ENCODE measurements around the gene IGSF21.
A peak's percentile ranks its signal among the peaks of the same experiment; 100 is the strongest.

Gene IGSF21

DNA sequence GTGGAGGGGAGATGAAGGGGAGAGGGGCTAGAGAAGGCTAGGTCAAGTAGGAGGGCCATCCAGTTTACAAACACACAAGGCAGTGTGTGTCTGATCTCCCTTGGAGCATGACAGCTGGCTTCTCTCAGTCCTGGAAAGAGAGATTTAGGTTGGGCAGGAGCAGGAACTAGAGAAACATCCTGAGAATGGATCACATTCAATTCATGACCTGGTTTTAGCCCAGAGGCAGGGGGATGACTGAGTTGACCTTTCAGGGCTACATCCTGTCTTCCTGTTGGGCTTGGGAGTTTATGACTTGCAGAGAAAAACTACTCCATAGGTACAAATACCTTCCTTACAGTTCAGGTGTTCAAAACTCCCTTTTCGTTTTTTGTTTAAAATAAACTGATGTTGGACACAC, 97.0 kb downstream of the IGSF21 start:
- Histone ChIP-seq H3K9ac (ENCODE audit: low read length) (no peak overlapping the region), H3K79me2 (ENCODE audit: control insufficient read depth, insufficient read depth, low read length) (no peaks in the 10 kb centered on the region), H3K4me3 (ENCODE audit: low read length) (no peak overlapping the region), H3K18ac (ENCODE audit: low read length) (no peak overlapping the region), H3K23ac (ENCODE audit: low read length) (no peak overlapping the region), H3K36me3 (ENCODE audit: control insufficient read depth, insufficient read depth, low read length) (no peaks in the 10 kb centered on the region), H3K4me2 (ENCODE audit: low read length) (no peak overlapping the region), H3K4me1 (ENCODE audit: control insufficient read depth, low read depth, low read length) (peaks cover 5% of the 10 kb centered on the region), H4K8ac (ENCODE audit: low read depth, low read length) (no peak overlapping the region), H3K27ac (ENCODE audit: low read depth, low read length) (no peak overlapping the region), H4K5ac (ENCODE audit: low read length) (no peak overlapping the region), H3K79me1 (ENCODE audit: low read length) (no peaks in the 10 kb centered on the region), H2BK15ac (replicated peaks; ENCODE audit: low read depth) (no peak overlapping the region), H3K56ac (ENCODE audit: low read length) (no peak overlapping the region), H3K27me3 (ENCODE audit: insufficient read depth, low read length, poor library complexity) (no peaks in the 10 kb centered on the region), H2AK5ac (ENCODE audit: low read length) (no peak overlapping the region), H2BK5ac (ENCODE audit: low read length) (no peak overlapping the region), H2BK120ac (ENCODE audit: low read depth, low read length) (no peak overlapping the region), H3K4ac (ENCODE audit: low read depth, low read length) (no peak overlapping the region)
- no CpG with 5 or more reads among the region's 1 CpG for WGBS (ENCODE audit: extremely low coverage, insufficient coverage, low lambda C conversion rate)
- DNase-seq, result peak; percentile 71

DNA sequence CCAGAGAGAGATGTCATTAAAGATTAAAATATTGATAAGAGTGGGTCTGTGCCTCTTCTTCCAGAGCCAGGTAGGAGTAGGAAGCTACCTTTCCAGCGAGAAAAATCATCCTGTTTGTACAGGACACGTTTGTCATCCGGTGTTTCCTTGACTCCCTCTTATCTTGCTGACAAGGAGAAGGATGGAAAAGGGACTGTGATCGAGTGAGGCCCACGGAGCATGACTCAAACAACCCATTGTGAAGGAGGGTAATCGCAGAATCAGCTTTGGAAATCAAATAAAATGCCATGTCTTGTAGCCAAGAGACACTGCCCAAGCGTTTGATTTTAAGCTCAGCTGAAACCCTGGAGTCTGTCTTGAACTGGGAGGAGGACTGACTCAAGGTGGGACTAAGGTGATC, 97.7 kb downstream of the IGSF21 start:
- Histone ChIP-seq H3K4me2 (ENCODE audit: low read length) (no peak overlapping the region), H4K8ac (ENCODE audit: low read depth, low read length) (no peak overlapping the region), H3K79me1 (ENCODE audit: low read length) (no peaks in the 10 kb centered on the region), H3K27me3 (ENCODE audit: insufficient read depth, low read length, poor library complexity) (no peaks in the 10 kb centered on the region), H2BK120ac (ENCODE audit: low read depth, low read length) (no peak overlapping the region), H3K4ac (ENCODE audit: low read depth, low read length) (no peak overlapping the region), H2BK5ac (ENCODE audit: low read length) (no peak overlapping the region), H3K79me2 (ENCODE audit: control insufficient read depth, insufficient read depth, low read length) (no peaks in the 10 kb centered on the region), H3K18ac (ENCODE audit: low read length) (no peak overlapping the region), H3K36me3 (ENCODE audit: control insufficient read depth, insufficient read depth, low read length) (no peaks in the 10 kb centered on the region), H3K27ac (ENCODE audit: low read depth, low read length) (no peak overlapping the region), H4K5ac (ENCODE audit: low read length) (no peak overlapping the region), H3K4me1 (ENCODE audit: control insufficient read depth, low read depth, low read length) (peaks cover 2% of the 10 kb centered on the region), H3K23ac (ENCODE audit: low read length) (no peak overlapping the region), H3K9ac (ENCODE audit: low read length) (no peak overlapping the region), H3K4me3 (ENCODE audit: low read length) (no peak overlapping the region), H3K56ac (ENCODE audit: low read length) (no peak overlapping the region), H2AK5ac (ENCODE audit: low read length) (no peak overlapping the region), H2BK15ac (replicated peaks; ENCODE audit: low read depth) (no peak overlapping the region)
- DNase-seq, result peak; percentile 44
- WGBS (ENCODE audit: extremely low coverage, insufficient coverage, low lambda C conversion rate), result no CpG with 5 or more reads among the region's 7 CpGs

DNA sequence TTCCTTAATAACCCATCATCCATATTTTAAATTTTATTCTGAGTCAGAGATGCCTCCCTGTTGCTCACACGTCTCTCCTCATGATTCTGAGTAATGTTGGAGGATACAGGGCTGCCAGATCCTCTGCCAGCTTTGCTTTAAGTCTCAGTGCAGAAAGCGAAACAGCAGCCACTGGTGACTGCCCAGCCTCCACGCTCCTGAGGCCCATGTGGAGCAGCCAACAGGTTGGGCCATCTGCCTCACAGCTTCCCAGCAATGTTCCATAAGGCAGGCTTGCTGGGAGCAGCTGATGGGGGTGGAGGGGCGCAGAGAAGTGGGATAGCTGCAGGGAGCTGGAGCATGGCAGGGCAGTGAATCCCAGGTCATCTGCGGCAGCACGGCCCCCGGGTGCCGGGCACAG, 104.2 kb downstream of the IGSF21 start:
- H3K4me2 ChIP-seq (ENCODE audit: low read length), result no peak overlapping the region
- H3K27ac ChIP-seq (ENCODE audit: low read depth, low read length), result no peak overlapping the region
- H3K56ac ChIP-seq (ENCODE audit: low read length), result no peak overlapping the region
- H3K79me2 ChIP-seq (ENCODE audit: control insufficient read depth, insufficient read depth, low read length), result no peaks in the 10 kb centered on the region
- no CpG with 5 or more reads among the region's 8 CpGs for WGBS (ENCODE audit: extremely low coverage, insufficient coverage, low lambda C conversion rate)
- H3K18ac ChIP-seq (ENCODE audit: low read length), result no peak overlapping the region
- H4K8ac ChIP-seq (ENCODE audit: low read depth, low read length), result no peak overlapping the region
- DNase-seq, result no peak
- no peak overlapping the region for H3K4ac ChIP-seq (ENCODE audit: low read depth, low read length)
- H4K5ac ChIP-seq (ENCODE audit: low read length), result no peak overlapping the region
- H3K4me3 ChIP-seq (ENCODE audit: low read length), result no peak overlapping the region
- H2BK5ac ChIP-seq (ENCODE audit: low read length), result no peak overlapping the region
- no peak overlapping the region for H2BK120ac ChIP-seq (ENCODE audit: low read depth, low read length)
- no peak overlapping the region for H3K23ac ChIP-seq (ENCODE audit: low read length)
- H3K79me1 ChIP-seq (ENCODE audit: low read length), result no peaks in the 10 kb centered on the region
- H3K36me3 ChIP-seq (ENCODE audit: control insufficient read depth, insufficient read depth, low read length), result no peaks in the 10 kb centered on the region
- no peak overlapping the region for H2BK15ac ChIP-seq (replicated peaks; ENCODE audit: low read depth)
- no peak overlapping the region for H3K9ac ChIP-seq (ENCODE audit: low read length)
- H3K27me3 ChIP-seq (ENCODE audit: insufficient read depth, low read length, poor library complexity), result no peaks in the 10 kb centered on the region
- no peaks in the 10 kb centered on the region for H3K4me1 ChIP-seq (ENCODE audit: control insufficient read depth, low read depth, low read length)
- no peak overlapping the region for H2AK5ac ChIP-seq (ENCODE audit: low read length)

DNA sequence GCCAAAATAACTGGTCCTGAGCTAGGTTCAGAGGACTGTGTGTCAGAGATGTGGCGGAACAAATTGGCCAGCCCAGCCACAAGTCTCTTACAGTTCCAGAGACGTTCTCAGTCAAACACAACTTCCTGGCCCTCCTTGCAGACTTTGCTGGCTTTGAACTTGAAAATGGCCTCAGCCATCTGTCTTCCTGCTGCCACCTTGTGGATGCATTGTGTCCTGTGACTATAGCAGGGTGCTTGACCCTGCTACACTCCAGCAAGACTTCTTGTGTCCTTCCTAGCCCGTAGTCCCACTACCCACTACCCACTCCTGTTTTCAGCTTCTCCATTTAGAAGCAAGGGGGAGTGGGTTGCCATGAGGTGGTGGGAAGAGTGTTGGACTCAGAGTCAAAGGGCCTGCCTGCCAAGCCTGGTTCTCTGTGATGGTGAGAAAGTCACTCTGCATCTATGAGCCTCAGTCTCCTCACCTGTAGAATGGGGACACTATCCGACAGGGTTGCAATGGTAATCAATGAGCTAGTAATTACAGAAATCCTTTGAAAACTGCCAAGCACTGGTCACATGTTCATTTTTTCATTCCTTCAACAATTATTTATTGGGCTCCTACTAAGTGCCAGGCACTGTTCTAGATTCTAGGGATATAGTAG, 109.9 kb downstream of the IGSF21 start:
- no peaks in the 10 kb centered on the region for H3K79me1 ChIP-seq (ENCODE audit: low read length)
- no peak overlapping the region for H3K18ac ChIP-seq (ENCODE audit: low read length)
- no peak overlapping the region for H3K4me3 ChIP-seq (ENCODE audit: low read length)
- no peak overlapping the region for H2BK15ac ChIP-seq (replicated peaks; ENCODE audit: low read depth)
- H2BK120ac ChIP-seq (ENCODE audit: low read depth, low read length), result no peak overlapping the region
- H3K4me1 ChIP-seq (ENCODE audit: control insufficient read depth, low read depth, low read length), result no peaks in the 10 kb centered on the region
- no peaks in the 10 kb centered on the region for H3K27me3 ChIP-seq (ENCODE audit: insufficient read depth, low read length, poor library complexity)
- no peaks in the 10 kb centered on the region for H3K79me2 ChIP-seq (ENCODE audit: control insufficient read depth, insufficient read depth, low read length)
- no peak overlapping the region for H3K4ac ChIP-seq (ENCODE audit: low read depth, low read length)
- no CpG with 5 or more reads among the region's 4 CpGs for WGBS (ENCODE audit: extremely low coverage, insufficient coverage, low lambda C conversion rate)
- no peak overlapping the region for H3K27ac ChIP-seq (ENCODE audit: low read depth, low read length)
- no peak overlapping the region for H2AK5ac ChIP-seq (ENCODE audit: low read length)
- H3K4me2 ChIP-seq (ENCODE audit: low read length), result no peak overlapping the region
- H3K36me3 ChIP-seq (ENCODE audit: control insufficient read depth, insufficient read depth, low read length), result no peaks in the 10 kb centered on the region
- H3K9ac ChIP-seq (ENCODE audit: low read length), result no peak overlapping the region
- DNase-seq, result peak; percentile 80
- no peak overlapping the region for H3K23ac ChIP-seq (ENCODE audit: low read length)
- no peak overlapping the region for H4K8ac ChIP-seq (ENCODE audit: low read depth, low read length)
- no peak overlapping the region for H4K5ac ChIP-seq (ENCODE audit: low read length)
- no peak overlapping the region for H3K56ac ChIP-seq (ENCODE audit: low read length)
- H2BK5ac ChIP-seq (ENCODE audit: low read length), result no peak overlapping the region

DNA sequence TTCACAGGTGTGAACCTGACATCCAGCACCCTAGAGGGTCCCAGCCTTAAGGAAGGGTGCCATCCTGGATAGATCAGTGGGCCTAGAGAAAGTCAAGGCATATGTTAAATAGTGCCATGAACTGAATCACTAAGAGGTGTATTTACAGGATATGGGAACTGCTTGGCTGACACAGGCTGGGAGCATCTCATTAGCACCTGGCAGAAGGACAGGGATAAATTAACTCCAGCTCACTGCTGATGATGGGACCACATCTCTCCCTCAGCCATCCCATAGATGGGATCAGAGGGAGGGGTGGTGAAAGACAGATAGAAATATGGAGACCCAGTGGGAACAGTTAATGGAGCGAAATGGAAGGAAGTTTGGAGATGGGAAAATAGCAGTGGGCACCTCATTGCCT, 122.0 kb downstream of the IGSF21 start:
- no peak overlapping the region for H4K8ac ChIP-seq (ENCODE audit: low read depth, low read length)
- no peak overlapping the region for H2AK5ac ChIP-seq (ENCODE audit: low read length)
- no peak overlapping the region for H3K23ac ChIP-seq (ENCODE audit: low read length)
- H3K4me3 ChIP-seq (ENCODE audit: low read length), result no peak overlapping the region
- H3K27ac ChIP-seq (ENCODE audit: low read depth, low read length), result no peak overlapping the region
- no peaks in the 10 kb centered on the region for H3K36me3 ChIP-seq (ENCODE audit: control insufficient read depth, insufficient read depth, low read length)
- H3K79me2 ChIP-seq (ENCODE audit: control insufficient read depth, insufficient read depth, low read length), result no peaks in the 10 kb centered on the region
- H3K9ac ChIP-seq (ENCODE audit: low read length), result no peak overlapping the region
- H2BK15ac ChIP-seq (replicated peaks; ENCODE audit: low read depth), result no peak overlapping the region
- no peak overlapping the region for H2BK120ac ChIP-seq (ENCODE audit: low read depth, low read length)
- H3K18ac ChIP-seq (ENCODE audit: low read length), result no peak overlapping the region
- H2BK5ac ChIP-seq (ENCODE audit: low read length), result no peak overlapping the region
- no peak overlapping the region for H4K5ac ChIP-seq (ENCODE audit: low read length)
- H3K4me2 ChIP-seq (ENCODE audit: low read length), result no peak overlapping the region
- DNase-seq, result no peak
- no peaks in the 10 kb centered on the region for H3K79me1 ChIP-seq (ENCODE audit: low read length)
- no peak overlapping the region for H3K4ac ChIP-seq (ENCODE audit: low read depth, low read length)
- no peak overlapping the region for H3K56ac ChIP-seq (ENCODE audit: low read length)
- peaks cover 4% of the 10 kb centered on the region for H3K4me1 ChIP-seq (ENCODE audit: control insufficient read depth, low read depth, low read length)
- WGBS (ENCODE audit: extremely low coverage, insufficient coverage, low lambda C conversion rate), result no CpG with 5 or more reads among the region's 1 CpG
- H3K27me3 ChIP-seq (ENCODE audit: insufficient read depth, low read length, poor library complexity), result no peaks in the 10 kb centered on the region

DNA sequence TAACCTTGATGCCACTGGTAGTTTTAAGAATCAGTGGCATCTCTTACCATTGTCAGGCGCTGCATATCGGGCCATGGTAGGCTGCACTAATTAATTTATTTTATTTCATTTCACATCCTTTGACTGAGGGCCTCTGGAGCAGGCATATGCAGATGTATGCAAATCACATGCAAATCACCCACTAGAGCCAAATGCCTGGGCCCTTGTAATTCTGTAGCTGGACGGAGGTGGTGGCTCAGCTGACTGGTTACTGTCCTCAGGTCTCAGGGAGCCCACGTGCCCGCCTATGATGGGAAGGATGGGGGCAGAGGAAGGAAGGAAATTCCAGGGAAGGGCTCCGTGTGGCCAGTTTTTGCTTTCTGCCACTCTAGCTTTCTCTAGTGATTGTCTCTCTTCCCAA, 122.7 kb downstream of the IGSF21 start:
- Histone ChIP-seq H3K9ac (ENCODE audit: low read length) (no peak overlapping the region), H2BK120ac (ENCODE audit: low read depth, low read length) (no peak overlapping the region), H3K4ac (ENCODE audit: low read depth, low read length) (no peak overlapping the region), H4K5ac (ENCODE audit: low read length) (no peak overlapping the region), H3K4me2 (ENCODE audit: low read length) (no peak overlapping the region), H3K79me2 (ENCODE audit: control insufficient read depth, insufficient read depth, low read length) (no peaks in the 10 kb centered on the region), H3K27me3 (ENCODE audit: insufficient read depth, low read length, poor library complexity) (no peaks in the 10 kb centered on the region), H2BK15ac (replicated peaks; ENCODE audit: low read depth) (no peak overlapping the region), H2BK5ac (ENCODE audit: low read length) (no peak overlapping the region), H3K4me1 (ENCODE audit: control insufficient read depth, low read depth, low read length) (peaks cover 6% of the 10 kb centered on the region), H3K36me3 (ENCODE audit: control insufficient read depth, insufficient read depth, low read length) (no peaks in the 10 kb centered on the region), H3K23ac (ENCODE audit: low read length) (no peak overlapping the region), H4K8ac (ENCODE audit: low read depth, low read length) (no peak overlapping the region), H3K56ac (ENCODE audit: low read length) (no peak overlapping the region), H3K27ac (ENCODE audit: low read depth, low read length) (no peak overlapping the region), H3K4me3 (ENCODE audit: low read length) (no peak overlapping the region), H3K18ac (ENCODE audit: low read length) (no peak overlapping the region), H2AK5ac (ENCODE audit: low read length) (no peak overlapping the region), H3K79me1 (ENCODE audit: low read length) (no peaks in the 10 kb centered on the region)
- no peak for DNase-seq
- WGBS (ENCODE audit: extremely low coverage, insufficient coverage, low lambda C conversion rate), result no CpG with 5 or more reads among the region's 6 CpGs

Data from mesendoderm (in vitro differentiated cells).